ENCODE measurements around the gene GPD1. TPM values are rescaled to one million over a fixed set of nuclear protein-coding genes. Genes with fewer than 3 reads are reported as not detected.
A peak's percentile ranks its signal among the peaks of the same experiment; 100 is the strongest.
"Not testable (repeated sequence)": the region's sequence is repeated elsewhere in the genome, so short reads cannot be mapped to it uniquely, and the experiment has no call there.

GPD1 gene
- total RNA-seq, 2 experiments from 2014 or later, result 0.25 to 0.37 TPM

- intact Hi-C loops (cut with DNase I, micrococcal nuclease), result loop anchor here (1.0 kb wide), 2 partner anchors 100 to 239 kb away; no protein-coding TSS in a partner anchor
- Mint-ChIP-seq H3K27me3 (no peaks in the 10 kb centered on the region), H3K4me1 (peaks cover 8% of the 10 kb centered on the region), H3K9me3 (ENCODE audit: low read depth) (no peaks in the 10 kb centered on the region), H3K27ac (no peak overlapping the region), H3K36me3 (ENCODE audit: low read depth) (no peaks in the 10 kb centered on the region), H3K4me3 (no peak overlapping the region)
- DNase-seq (peak; percentile 90), ATAC-seq (peak; percentile 98)
- ChIA-PET CTCF (interaction anchor here (0.5 to 3.5 kb wide), 20 partner anchors 8 to 108 kb away, joined by 3 to 15 read pairs (median 4); partner anchors contain the start of genes RACGAP1 and SMARCD1), POLR2A (no interaction called here)
These were observed 28.6 kb upstream of the GPD1 start for GRCh38 chr12:50074936-50075807.

GRCh38 chr12:50075808-50076170 is 28.0 kb upstream of the GPD1 start:
- ATAC-seq (no peak), DNase-seq (no peak)
- Mint-ChIP-seq H3K27me3 (no peaks in the 10 kb centered on the region), H3K36me3 (ENCODE audit: low read depth) (no peaks in the 10 kb centered on the region), H3K4me3 (no peak overlapping the region), H3K4me1 (peaks cover 3% of the 10 kb centered on the region), H3K27ac (no peak overlapping the region), H3K9me3 (ENCODE audit: low read depth) (no peaks in the 10 kb centered on the region)
- CTCF ChIA-PET, result interaction anchor here (0.5 to 3.5 kb wide), 12 partner anchors 9 to 639 kb away, joined by 3 to 15 read pairs (median 4); partner anchors contain the start of gene SMARCD1
- intact Hi-C loops (cut with DNase I, micrococcal nuclease), result loop anchor here (1.0 kb wide), 2 partner anchors 100 to 239 kb away; no protein-coding TSS in a partner anchor
- POLR2A ChIA-PET, result interaction anchor here (0.7 kb wide), 1 partner anchor 36 kb away, joined by 3 read pairs; the partner anchor contains the start of gene COX14

GRCh38 chr12:50077099-50077498 is 26.7 kb upstream of the GPD1 start:
- Mint-ChIP-seq H3K27me3 (no peaks in the 10 kb centered on the region), H3K36me3 (ENCODE audit: low read depth) (no peaks in the 10 kb centered on the region), H3K9me3 (ENCODE audit: low read depth) (no peaks in the 10 kb centered on the region), H3K4me1 (peaks cover 2% of the 10 kb centered on the region), H3K4me3 (no peak overlapping the region), H3K27ac (no peak overlapping the region)
- ATAC-seq, result no peak
- CTCF ChIA-PET, result interaction anchor here (0.7 to 3.5 kb wide), 9 partner anchors 8 to 256 kb away, joined by 3 to 15 read pairs (median 4); partner anchors contain the start of gene SMARCD1
- intact Hi-C loops (cut with DNase I, micrococcal nuclease), result no loop called here
- DNase-seq, result no peak
- POLR2A ChIA-PET, result interaction anchor here (0.6 kb wide), 1 partner anchor 133 kb away, joined by 11 read pairs; no protein-coding TSS in a partner anchor

GRCh38 chr12:50078281-50078680 is 25.5 kb upstream of the GPD1 start:
- POLR2A ChIA-PET, result interaction anchor here (0.6 kb wide), 1 partner anchor 54 kb away, joined by 3 read pairs; no protein-coding TSS in a partner anchor
- DNase-seq (no peak), ATAC-seq (no peak)
- intact Hi-C loops (cut with DNase I, micrococcal nuclease), result no loop called here
- H3K36me3 Mint-ChIP-seq (ENCODE audit: low read depth), result no peaks in the 10 kb centered on the region
- peaks cover 2% of the 10 kb centered on the region for H3K4me1 Mint-ChIP-seq
- CTCF ChIA-PET, result interaction anchor here (0.6 to 3.5 kb wide), 8 partner anchors 9 to 113 kb away, joined by 3 to 9 read pairs (median 5); partner anchors contain the start of gene CERS5
- no peak overlapping the region for H3K4me3 Mint-ChIP-seq
- H3K9me3 Mint-ChIP-seq (ENCODE audit: low read depth), result no peaks in the 10 kb centered on the region
- no peak overlapping the region for H3K27ac Mint-ChIP-seq
- H3K27me3 Mint-ChIP-seq, result no peaks in the 10 kb centered on the region

GRCh38 chr12:50079771-50080170 is 24.0 kb upstream of the GPD1 start:
- Mint-ChIP-seq H3K27ac (no peak overlapping the region), H3K4me1 (peaks cover 10% of the 10 kb centered on the region), H3K4me3 (no peak overlapping the region), H3K9me3 (ENCODE audit: low read depth) (no peaks in the 10 kb centered on the region), H3K27me3 (no peaks in the 10 kb centered on the region), H3K36me3 (ENCODE audit: low read depth) (peaks cover 3% of the 10 kb centered on the region)
- DNase-seq (no peak), ATAC-seq (no peak)
- ChIA-PET POLR2A (no interaction called here), CTCF (interaction anchor here (0.8 to 1.8 kb wide), 4 partner anchors 9 to 88 kb away, joined by 3 to 8 read pairs (median 6); partner anchors contain the start of gene CERS5)
- intact Hi-C loops (cut with DNase I, micrococcal nuclease), result loop anchor here in 1 of 2 experiments (10.0 kb wide), 1 partner anchor 235 kb away; no protein-coding TSS in a partner anchor

- ATAC-seq (no peak), DNase-seq (no peak)
- CTCF ChIA-PET, result interaction anchor here (4.4 kb wide), 1 partner anchor 10 kb away, joined by 38 read pairs; no protein-coding TSS in a partner anchor
- H3K4me3 Mint-ChIP-seq, result no peak overlapping the region
- H3K4me1 Mint-ChIP-seq, result peaks cover 16% of the 10 kb centered on the region
- H3K9me3 Mint-ChIP-seq (ENCODE audit: low read depth), result no peaks in the 10 kb centered on the region
- no peak overlapping the region for H3K27ac Mint-ChIP-seq
- no peaks in the 10 kb centered on the region for H3K27me3 Mint-ChIP-seq
- peaks cover 3% of the 10 kb centered on the region for H3K36me3 Mint-ChIP-seq (ENCODE audit: low read depth)
- POLR2A ChIA-PET, result no interaction called here
- intact Hi-C loops (cut with DNase I, micrococcal nuclease), result loop anchor here in 1 of 2 experiments (10.0 kb wide), 1 partner anchor 234 kb away; no protein-coding TSS in a partner anchor
These were observed 22.6 kb upstream of the GPD1 start for GRCh38 chr12:50081096-50081808.

GRCh38 chr12:50082644-50083043 is 21.2 kb upstream of the GPD1 start:
- no peaks in the 10 kb centered on the region for H3K27me3 Mint-ChIP-seq
- CTCF ChIA-PET, result interaction anchor here (0.8 to 4.4 kb wide), 9 partner anchors 8 to 116 kb away, joined by 3 to 38 read pairs (median 5); partner anchors contain the start of gene COX14
- H3K27ac Mint-ChIP-seq, result no peak overlapping the region
- H3K36me3 Mint-ChIP-seq (ENCODE audit: low read depth), result peaks cover 3% of the 10 kb centered on the region
- H3K4me3 Mint-ChIP-seq, result no peak overlapping the region
- DNase-seq, result peak; percentile 47
- POLR2A ChIA-PET, result interaction anchor here (1.0 kb wide), 1 partner anchor 30 kb away, joined by 3 read pairs; no protein-coding TSS in a partner anchor
- peaks cover 25% of the 10 kb centered on the region for H3K4me1 Mint-ChIP-seq
- no peaks in the 10 kb centered on the region for H3K9me3 Mint-ChIP-seq (ENCODE audit: low read depth)
- ATAC-seq, result no peak
- intact Hi-C loops (cut with DNase I, micrococcal nuclease), result loop anchor here in 1 of 2 experiments (10.0 kb wide), 1 partner anchor 232 kb away; no protein-coding TSS in a partner anchor

GRCh38 chr12:50083301-50083700 is 20.5 kb upstream of the GPD1 start:
- H3K36me3 Mint-ChIP-seq (ENCODE audit: low read depth), result peaks cover 5% of the 10 kb centered on the region
- ChIA-PET CTCF (interaction anchor here (0.7 to 4.4 kb wide), 9 partner anchors 9 to 116 kb away, joined by 3 to 38 read pairs (median 5); partner anchors contain the start of gene COX14), POLR2A (interaction anchor here (0.5 to 1.0 kb wide), 2 partner anchors 30 to 31 kb away, joined by 3 read pairs; no protein-coding TSS in a partner anchor)
- H3K4me1 Mint-ChIP-seq, result peaks cover 32% of the 10 kb centered on the region
- H3K4me3 Mint-ChIP-seq, result peak overlapping the region; percentile 70
- H3K27ac Mint-ChIP-seq, result peak overlapping the region; percentile 89
- H3K27me3 Mint-ChIP-seq, result no peaks in the 10 kb centered on the region
- ATAC-seq (no peak), DNase-seq (no peak)
- intact Hi-C loops (cut with DNase I, micrococcal nuclease), result loop anchor here in 1 of 2 experiments (10.0 kb wide), 1 partner anchor 232 kb away; no protein-coding TSS in a partner anchor
- H3K9me3 Mint-ChIP-seq (ENCODE audit: low read depth), result no peaks in the 10 kb centered on the region

- not testable (repeated sequence) for H3K27me3 Mint-ChIP-seq; H3K9me3 Mint-ChIP-seq (ENCODE audit: low read depth); ATAC-seq; DNase-seq
- Mint-ChIP-seq H3K36me3 (ENCODE audit: low read depth) (peaks cover 14% of the 10 kb centered on the region), H3K4me1 (peaks cover 36% of the 10 kb centered on the region), H3K27ac (peak overlapping the region; percentile 96), H3K4me3 (peak overlapping the region; percentile 85)
- CTCF ChIA-PET, result interaction anchor here (0.5 to 8.5 kb wide), 22 partner anchors 8 to 322 kb away, joined by 3 to 146 read pairs (median 4); partner anchors contain the start of genes CERS5, COX14, GPD1 and RACGAP1
- intact Hi-C loops (cut with DNase I, micrococcal nuclease), result loop anchor here in 1 of 2 experiments (2.0 to 10.0 kb wide), 3 partner anchors 82 to 316 kb away; partner anchors contain the start of genes CERS5 and LARP4
- POLR2A ChIA-PET, result interaction anchor here (0.6 to 2.4 kb wide), 9 partner anchors 25 to 343 kb away, joined by 3 to 31 read pairs (median 6); partner anchors contain the start of genes CERS5, COX14 and RACGAP1
These were observed 19.4 kb upstream of the GPD1 start for GRCh38 chr12:50084409-50084774.

Data from activated CD4-positive, alpha-beta T cell treated with anti-CD3 and anti-CD28 coated beads for 36 hours (primary cell).